Prostate gland (tissue), 2 donors: ENCODE measurements around the gene RNF225.

ENCODE experiments used
- POLR2A ChIP-seq: fragments of 450-650 bp; IDR thresholded peaks from one replicate; pipeline ENCODE4 v1.6.1; 2016; ENCODE audit warnings: antibody characterized with exemption, mild to moderate bottlenecking
- TF ChIP-seq, protein P1 (sequence below), 4 experiments: fragments of 200-600 bp in 2 of 4; fragments of 450-650 bp in 2 of 4; sonication (generic) in 2 of 4; IDR thresholded peaks; 1 replicate in 3 of 4; 2 replicates in 1 of 4; pipeline ENCODE4 v1.5.1; 2016 to 2019; ENCODE audit warnings: antibody characterized with exemption in 4 of 4, mild to moderate bottlenecking in 2 of 4, moderate library complexity in 2 of 4

DNA sequence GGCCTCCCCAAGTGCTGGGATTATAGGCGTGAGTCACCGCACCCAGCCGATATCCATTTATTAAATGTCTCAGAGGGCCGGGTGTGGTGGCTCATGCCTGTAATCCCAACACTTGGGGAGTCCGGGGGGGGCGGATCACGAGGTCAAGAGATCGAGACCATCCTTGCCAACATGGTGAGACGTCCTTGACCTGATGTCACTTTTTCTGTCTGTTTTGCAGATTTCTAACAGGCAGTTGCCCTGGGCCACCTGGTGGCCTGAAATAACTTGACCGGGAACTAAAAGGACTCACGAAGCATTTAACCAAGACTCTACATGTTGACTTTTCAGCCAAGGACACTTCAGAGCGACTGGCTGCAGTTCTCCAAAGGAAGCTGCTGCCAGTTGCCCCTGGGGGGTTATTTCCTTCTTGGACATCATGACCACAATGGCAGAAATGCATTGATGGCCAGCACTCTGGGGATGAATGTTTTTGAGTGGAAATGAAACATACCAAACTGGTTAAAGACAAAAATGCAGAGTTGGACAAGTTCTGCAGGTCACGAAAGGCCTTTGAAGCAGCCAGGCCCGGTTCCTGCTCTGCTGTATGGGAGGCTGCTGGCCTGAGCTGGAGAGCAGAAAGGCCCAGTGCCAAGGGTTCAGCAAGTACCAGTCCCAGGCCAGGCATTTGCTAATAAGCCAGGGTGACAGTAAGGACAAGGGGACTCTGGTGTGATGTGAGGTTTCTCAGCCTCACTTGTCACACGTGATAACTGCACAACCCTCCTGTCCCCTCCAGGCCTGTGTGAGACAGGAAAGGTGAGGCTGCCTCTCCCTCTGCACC lies 22.9 kb upstream of the RNF225 start:
- TF ChIP-seq POLR2A: no peak
- TF ChIP-seq, protein P1, sequence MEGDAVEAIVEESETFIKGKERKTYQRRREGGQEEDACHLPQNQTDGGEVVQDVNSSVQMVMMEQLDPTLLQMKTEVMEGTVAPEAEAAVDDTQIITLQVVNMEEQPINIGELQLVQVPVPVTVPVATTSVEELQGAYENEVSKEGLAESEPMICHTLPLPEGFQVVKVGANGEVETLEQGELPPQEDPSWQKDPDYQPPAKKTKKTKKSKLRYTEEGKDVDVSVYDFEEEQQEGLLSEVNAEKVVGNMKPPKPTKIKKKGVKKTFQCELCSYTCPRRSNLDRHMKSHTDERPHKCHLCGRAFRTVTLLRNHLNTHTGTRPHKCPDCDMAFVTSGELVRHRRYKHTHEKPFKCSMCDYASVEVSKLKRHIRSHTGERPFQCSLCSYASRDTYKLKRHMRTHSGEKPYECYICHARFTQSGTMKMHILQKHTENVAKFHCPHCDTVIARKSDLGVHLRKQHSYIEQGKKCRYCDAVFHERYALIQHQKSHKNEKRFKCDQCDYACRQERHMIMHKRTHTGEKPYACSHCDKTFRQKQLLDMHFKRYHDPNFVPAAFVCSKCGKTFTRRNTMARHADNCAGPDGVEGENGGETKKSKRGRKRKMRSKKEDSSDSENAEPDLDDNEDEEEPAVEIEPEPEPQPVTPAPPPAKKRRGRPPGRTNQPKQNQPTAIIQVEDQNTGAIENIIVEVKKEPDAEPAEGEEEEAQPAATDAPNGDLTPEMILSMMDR (IDR thresholded peaks at IDR 0.05): no peak
